ENCODE data around the gene MDM1.

MDM1 gene

GRCh38 chr12:68331869-68332727 lies at the start of gene MDM1:
MDM1 (minus strand) TSS chr12:68332362; CDS start chr12:68332245, 117 bp downstream.
- peak; percentile 99 for DNase-seq

DNA sequence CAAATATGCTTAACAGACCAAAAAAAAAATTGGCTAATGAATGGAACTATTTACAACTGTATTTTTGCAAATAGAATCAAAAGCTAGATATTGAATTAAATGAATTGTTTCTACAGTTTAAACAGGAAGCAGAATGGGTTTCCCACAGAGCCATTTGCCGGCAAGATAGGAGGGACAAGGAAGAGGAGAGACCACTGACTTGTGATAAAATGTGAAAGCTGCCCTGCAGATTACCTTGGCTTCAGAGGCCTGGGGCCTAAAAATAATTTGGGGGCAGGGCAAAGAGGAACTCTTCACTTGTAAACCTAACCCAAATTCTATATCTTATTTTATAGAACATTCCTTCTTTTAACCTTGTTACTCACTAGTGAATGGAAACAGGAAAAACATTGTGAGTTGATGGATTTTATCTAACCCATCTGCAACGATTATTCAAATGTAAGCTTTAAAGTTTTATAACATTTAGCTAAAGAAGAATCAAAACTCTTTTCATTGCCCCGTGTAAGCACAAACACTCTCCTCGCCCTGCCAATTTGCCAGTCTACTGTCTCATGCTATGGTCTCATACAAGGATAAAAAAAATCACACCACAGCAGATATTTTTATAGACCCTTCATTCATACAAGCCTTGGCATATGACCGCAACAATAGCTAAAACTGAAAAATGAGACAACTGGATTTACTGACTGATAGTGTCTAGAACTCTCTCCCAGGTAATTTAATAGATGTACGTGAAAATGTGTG lies 49.5 kb upstream of the MDM1 start:
- DNase-seq: no peak

DNA sequence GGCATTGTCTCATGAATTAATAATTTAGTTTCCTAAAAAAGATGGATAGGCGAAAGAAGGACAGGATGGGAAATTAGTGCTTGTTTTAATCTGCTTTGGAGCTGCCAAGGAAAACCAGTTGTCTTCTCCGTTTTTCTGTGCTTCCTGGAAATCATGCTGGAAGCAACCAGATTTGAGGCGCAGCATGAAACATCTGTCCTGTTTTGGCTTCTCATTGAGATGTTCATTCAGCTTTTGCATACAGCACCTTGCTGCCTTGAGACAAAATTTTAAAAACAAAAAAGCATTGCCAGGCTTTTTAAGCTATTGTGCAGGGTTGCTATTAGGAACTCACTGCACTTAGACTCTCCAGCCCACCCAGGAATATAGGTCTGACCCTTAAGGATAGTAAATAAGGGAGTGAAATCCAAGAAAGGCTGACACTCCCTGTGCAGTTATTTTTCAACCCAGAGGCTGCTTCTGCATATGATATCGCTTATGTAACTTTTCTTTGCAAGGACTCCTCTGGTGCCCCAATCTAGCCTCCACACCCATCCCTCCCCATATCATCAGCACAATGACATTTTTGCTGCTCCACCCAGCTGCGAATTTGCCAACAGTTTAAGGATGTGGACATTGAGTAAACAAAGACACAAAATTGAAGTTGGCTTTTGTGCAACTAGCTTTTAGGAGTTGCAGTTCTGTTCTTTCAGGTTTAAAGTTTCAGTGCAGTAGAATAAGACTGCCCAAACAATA lies 46.9 kb upstream of the MDM1 start:
- DNase-seq: peak; percentile 90

DNA sequence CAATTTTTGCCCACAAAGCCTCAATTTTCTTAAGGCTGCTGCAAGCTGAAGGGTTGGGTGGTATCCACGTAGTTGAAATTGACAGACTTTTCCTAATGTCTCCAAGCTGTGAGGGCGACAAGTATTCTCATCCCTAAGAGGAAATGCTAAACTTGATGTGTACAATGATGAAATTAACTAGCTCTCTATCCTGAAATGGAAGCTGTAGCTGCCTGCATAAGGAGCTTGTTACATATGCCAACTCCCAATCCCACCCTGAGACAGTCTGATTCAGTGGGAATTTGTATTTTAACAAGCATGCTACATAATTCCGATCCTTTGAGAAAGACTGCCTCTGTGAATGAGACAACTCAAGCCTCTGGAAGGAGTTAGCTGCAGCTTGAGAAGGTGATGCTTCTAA lies 45.7 kb upstream of the MDM1 start:
- no peak for DNase-seq

DNA sequence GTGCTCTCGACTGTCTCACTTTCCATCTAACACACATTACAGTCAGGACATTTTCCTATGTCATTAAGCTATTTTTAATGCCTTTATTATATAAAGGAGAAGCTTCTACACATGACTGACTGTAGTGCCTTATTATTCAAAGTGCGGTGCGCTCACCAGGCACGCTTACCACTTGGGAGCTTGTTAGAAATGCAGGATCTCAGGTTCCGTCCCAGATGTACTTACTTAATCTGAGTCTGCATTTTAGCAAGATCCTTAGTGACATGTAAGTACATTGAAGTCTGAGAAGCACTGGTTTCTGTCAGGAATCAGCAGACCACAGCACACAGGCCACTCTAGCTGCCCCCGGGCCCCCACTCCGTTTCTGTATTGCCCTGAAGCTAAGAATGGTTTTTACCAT lies 44.7 kb upstream of the MDM1 start:
- no peak for DNase-seq

- DNase-seq: no peak
Observed at GRCh38 chr12:68375756-68376695, 43.9 kb upstream of the MDM1 start.

GRCh38 chr12:68374307-68374982 lies 42.3 kb upstream of the MDM1 start:
- DNase-seq: no peak

DNA sequence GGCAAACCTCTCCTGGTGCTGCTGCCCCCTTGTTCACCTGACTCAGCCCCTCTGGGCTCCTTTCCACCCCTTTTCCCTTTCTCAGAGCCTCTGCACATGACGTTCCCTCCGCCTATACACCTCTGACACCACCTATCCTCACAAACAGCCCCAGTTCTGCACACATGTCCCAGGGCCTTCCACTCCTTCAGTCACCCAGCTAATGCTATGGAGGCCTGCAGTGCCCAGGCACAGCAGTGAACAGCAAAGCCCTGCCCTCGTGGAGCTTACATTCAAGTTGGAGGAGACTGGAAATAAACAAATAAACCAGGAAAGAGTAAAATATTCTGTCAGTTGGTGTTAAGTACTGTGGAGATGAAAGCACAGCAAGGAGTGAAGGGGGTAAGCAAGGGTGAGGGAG lies 38.5 kb upstream of the MDM1 start:
- DNase-seq: no peak

- DNase-seq: peak; percentile 93
Observed at GRCh38 chr12:68370006-68370590, 37.9 kb upstream of the MDM1 start.

DNA sequence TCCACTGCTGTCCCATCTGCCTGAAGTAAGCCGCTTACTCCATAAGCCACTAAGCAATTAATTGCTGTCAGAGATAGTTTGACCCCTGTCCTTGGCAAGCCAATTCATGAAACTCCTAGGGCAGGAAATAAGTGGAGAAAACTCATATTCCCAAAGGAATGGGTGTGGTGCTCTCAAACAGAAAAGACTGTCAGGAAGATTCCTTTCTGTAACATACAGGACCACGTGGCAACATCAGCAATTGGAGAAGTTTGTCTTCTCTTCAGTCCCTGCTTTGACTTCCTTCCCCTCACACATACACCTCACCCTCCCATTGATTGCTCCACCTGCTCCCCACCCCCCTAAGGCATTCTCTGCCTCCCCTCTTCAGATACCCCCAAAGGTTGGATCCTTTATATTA lies 36.2 kb upstream of the MDM1 start:
- DNase-seq: peak; percentile 73

GRCh38 chr12:68367903-68368302 lies 35.7 kb upstream of the MDM1 start:
- DNase-seq: peak; percentile 94

DNA sequence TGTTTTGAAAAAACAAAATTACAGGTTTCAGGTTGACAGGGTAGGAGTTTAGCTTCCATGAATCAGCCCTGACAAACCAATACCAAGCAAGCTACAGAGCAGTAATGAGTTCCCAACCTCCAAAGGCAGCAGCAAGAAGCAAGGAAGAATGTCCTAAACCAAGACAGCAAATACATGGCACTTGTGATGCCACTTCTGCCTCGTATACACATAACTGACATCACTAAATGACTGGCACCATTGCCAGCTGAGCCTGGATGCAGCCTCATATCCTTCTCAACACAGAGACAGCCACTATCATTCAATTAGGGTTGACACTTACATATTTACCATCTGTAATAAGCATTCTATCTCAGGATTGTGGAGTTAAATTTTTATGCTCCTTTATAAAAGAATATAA lies 35.0 kb upstream of the MDM1 start:
- DNase-seq: peak; percentile 36

GRCh38 chr12:68364893-68365725 lies 32.9 kb upstream of the MDM1 start:
- peak; percentile 99 for DNase-seq

DNA sequence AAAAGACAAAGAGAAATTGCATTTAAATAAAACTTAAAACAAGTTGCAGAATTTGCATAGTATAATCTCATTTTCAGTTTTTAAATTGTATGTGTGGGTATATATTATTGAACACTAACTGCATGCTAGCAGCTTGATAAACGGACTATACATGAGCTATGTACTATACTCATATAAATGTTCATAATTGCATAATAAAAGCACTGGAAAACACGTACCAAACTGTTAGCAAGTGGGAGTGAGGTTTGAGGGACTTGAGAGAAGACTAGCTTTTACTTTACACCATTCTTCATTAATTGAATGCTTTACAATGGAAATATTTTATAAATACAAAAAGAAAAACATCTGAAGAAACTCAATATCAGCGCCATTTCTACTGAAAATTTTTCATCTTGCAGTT lies 32.2 kb upstream of the MDM1 start:
- DNase-seq: peak; percentile 57

DNA sequence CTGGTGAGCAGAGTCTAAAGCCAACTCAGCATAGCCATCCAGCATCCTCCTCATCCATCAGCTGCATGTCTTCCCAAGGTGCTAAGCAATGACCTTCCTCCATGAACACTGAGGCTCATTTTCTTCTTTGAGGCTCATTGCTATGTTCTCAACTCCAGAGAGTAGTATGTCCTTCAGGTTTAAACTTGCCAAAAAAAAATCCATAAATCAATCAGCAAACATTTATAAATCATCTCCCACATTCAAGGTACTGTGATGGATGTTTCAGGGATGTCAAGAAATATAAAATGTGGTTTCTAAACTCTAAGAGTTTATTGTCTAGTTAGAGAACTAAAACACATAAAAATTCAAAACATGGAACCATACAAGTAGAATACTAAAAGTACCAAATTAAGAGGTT lies 29.8 kb upstream of the MDM1 start:
- DNase-seq: no peak

GRCh38 chr12:68359674-68360073 lies 27.5 kb upstream of the MDM1 start:
- peak; percentile 98 for DNase-seq

DNA sequence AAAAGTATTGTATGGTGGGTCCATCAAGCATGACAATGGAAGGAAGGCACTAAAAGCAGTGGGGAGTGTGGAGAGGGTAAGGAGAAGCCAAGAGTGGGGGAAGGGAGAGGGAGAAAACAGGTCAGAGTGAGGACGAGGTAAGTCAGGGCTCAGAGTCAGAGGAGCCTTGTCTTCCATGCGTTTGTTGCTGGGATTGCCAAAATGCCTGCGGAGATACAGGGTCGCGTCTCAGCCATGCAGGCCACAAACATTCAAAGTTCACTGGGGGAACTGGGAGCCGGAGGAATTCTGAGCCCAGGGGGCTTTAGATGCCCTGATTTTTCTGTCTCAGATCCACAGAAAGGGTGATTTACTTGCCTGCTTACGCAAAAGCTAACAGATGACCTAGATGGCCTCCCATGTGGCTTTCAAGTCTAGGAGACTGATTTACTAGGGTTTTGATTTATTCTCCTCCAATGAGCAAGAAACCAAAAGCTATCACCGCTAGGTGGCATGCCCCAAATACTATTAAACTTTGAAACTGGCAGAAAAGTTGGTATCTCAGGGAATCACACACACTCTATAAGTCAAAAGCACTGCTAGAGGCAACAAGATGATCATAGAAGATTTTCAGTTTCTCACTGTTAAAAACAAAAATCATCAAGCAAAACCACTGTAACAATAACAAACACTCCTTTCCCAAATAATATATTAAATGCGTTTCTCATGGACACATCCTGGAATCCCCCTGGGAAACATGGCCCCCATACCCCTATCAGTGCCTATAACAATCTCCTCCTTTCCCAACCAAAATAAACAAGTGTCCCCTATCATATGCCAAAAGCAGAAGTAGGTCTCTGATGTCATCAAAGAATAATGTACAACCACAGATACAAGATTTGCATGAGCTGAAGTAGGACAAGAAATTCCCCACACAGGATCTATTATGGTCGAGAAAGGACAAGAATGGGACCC lies 26.6 kb upstream of the MDM1 start:
- peak; percentile 97 for DNase-seq

DNA sequence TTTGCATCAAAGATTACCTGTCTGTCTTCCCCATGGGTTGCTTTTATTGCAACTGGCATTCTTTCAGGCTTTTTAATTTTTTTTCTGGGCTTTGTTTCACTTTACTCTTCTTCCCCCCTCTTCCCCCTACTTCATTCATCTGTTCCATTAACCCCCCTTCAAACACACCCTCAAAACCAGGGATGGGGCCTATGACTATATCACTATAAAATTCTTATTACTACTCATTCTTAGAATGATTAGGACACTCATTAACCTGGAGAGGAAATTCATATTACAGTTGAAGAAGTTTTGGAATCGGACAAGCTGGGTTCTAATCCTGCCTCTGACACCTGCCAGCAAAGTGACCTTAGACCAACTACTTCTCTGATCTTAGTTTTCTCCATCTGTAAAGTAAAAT lies 24.8 kb upstream of the MDM1 start:
- DNase-seq: no peak

- peak; percentile 66 for DNase-seq
Observed at GRCh38 chr12:68356060-68356695, 24.0 kb upstream of the MDM1 start.

Data from inflammatory macrophage treated with lipopolysaccharide for 4 hours (primary cell).